IPS-18a (cell line): Measurements from ENCODE around the gene CNKSR2.

ENCODE experiments used
- H3K27ac ChIP-seq: one replicate; pipeline ENCODE4 v1.5.1; 2013; ENCODE audit warnings: low read length
- H3K27me3 ChIP-seq: one replicate; pipeline ENCODE4 v1.6.1; 2013; ENCODE audit warnings: mild to moderate bottlenecking, low read length; ENCODE audit not compliant: control insufficient read depth, insufficient read depth
- H3K36me3 ChIP-seq: one replicate; pipeline ENCODE4 v1.6.1; 2013; ENCODE audit warnings: low read depth, low read length; ENCODE audit not compliant: control insufficient read depth
- H3K4me1 ChIP-seq: one replicate; pipeline ENCODE4 v1.6.1; 2013; ENCODE audit warnings: low read depth, low read length; ENCODE audit not compliant: control insufficient read depth
- H3K4me3 ChIP-seq: one replicate; pipeline ENCODE4 v1.5.1; 2013; ENCODE audit warnings: low read length
- H3K9ac ChIP-seq: one replicate; pipeline ENCODE4 v1.6.1; 2013; ENCODE audit warnings: mild to moderate bottlenecking, low read length, moderate library complexity
- H3K9me3 ChIP-seq: one replicate; pipeline ENCODE4 v1.6.1; 2013; ENCODE audit warnings: low read depth, low read length; ENCODE audit not compliant: control insufficient read depth

CNKSR2 gene

DNA sequence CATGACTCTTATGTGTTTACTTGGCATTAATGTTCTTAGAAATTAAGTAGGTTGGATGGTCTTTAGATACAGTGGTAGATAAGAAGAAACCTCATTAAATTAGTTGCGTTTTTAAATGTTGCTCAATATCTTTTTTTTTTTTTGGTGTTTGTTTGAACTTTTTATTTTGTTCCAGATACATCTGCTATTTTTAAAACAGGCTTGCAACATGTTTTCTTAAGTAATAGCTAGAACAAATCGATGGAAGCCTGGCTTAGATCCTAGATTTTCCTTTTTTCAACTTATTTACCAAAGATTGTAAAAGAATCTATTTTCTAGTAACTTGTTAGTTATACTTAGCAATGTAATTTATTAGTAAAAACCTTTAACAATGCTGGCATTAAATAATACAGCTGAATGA, 9.3 kb downstream of the CNKSR2 start:
- H3K4me1 ChIP-seq = no peaks in the 10 kb centered on the region
- peaks cover 36% of the 10 kb centered on the region for H3K9me3 ChIP-seq
- no peak overlapping the region for H3K4me3 ChIP-seq
- no peak overlapping the region for H3K27ac ChIP-seq
- H3K36me3 ChIP-seq = no peaks in the 10 kb centered on the region
- H3K9ac ChIP-seq = no peak overlapping the region
- H3K27me3 ChIP-seq = no peaks in the 10 kb centered on the region

DNA sequence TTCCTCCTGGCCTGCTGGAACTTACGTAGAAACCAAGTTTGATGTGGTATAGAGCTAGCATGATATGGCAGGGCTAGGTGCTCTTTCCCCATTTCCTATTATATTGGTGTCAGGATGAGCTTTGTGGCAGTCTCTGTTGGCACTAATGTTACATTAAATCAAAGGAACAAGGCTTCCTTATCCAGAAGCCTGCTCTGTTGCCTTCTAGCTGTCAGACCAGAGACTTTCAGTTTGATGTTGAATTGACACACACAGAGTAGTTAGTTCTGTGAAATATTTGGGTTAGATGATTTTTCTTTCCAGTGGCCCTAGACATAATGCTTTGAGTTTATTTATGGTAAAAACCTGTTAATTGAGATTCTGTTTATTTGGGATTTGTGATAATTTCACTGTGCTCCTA, 10.0 kb downstream of the CNKSR2 start:
- Histone ChIP-seq H3K9ac (no peak overlapping the region), H3K4me1 (no peaks in the 10 kb centered on the region), H3K27me3 (no peaks in the 10 kb centered on the region), H3K9me3 (peaks cover 41% of the 10 kb centered on the region), H3K36me3 (no peaks in the 10 kb centered on the region), H3K27ac (no peak overlapping the region), H3K4me3 (no peak overlapping the region)

DNA sequence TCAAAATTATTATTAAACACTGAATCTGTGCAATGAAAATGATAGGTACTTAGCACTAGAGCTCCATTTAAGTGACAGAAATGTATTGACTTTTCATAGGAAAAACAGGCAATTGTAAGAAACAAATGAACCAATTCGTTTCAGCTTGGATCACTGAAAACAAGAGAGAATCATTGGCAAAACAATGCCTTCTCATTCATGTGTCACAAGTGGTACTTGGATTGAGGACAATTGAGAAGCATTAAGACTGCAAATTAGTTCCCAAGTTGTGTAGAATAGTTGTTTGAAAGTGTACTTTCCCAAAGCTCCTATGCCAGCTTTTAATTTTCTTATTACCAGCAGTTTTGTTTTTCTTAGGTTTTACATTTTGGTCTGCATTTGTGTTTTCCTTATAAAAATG, 20.6 kb downstream of the CNKSR2 start:
- Histone ChIP-seq H3K36me3 (no peaks in the 10 kb centered on the region), H3K27ac (no peak overlapping the region), H3K9ac (no peak overlapping the region), H3K9me3 (peaks cover 42% of the 10 kb centered on the region), H3K4me1 (peaks cover 10% of the 10 kb centered on the region), H3K27me3 (no peaks in the 10 kb centered on the region), H3K4me3 (no peak overlapping the region)

DNA sequence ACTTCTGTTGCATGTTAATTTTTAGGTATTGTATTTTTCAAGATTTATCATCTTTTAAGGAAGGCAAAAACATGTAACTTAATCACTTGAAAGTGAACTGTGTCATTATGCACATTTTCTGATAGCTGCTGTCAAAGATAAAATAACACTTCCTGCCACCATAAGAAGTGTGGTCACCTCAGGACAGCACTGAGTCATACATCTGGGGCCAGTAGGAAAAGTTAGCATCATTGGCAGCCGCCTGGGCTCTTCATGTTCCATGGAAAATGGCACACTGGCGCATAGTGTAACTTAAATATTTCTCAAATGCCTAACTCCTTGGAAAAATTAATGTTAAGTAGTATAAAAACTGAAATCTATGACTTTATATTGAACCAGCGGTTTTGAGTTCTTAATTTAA, 24.2 kb downstream of the CNKSR2 start:
- Histone ChIP-seq H3K36me3 (no peaks in the 10 kb centered on the region), H3K4me3 (no peak overlapping the region), H3K27me3 (no peaks in the 10 kb centered on the region), H3K9me3 (peaks cover 25% of the 10 kb centered on the region), H3K27ac (no peak overlapping the region), H3K9ac (no peak overlapping the region), H3K4me1 (peaks cover 10% of the 10 kb centered on the region)

DNA sequence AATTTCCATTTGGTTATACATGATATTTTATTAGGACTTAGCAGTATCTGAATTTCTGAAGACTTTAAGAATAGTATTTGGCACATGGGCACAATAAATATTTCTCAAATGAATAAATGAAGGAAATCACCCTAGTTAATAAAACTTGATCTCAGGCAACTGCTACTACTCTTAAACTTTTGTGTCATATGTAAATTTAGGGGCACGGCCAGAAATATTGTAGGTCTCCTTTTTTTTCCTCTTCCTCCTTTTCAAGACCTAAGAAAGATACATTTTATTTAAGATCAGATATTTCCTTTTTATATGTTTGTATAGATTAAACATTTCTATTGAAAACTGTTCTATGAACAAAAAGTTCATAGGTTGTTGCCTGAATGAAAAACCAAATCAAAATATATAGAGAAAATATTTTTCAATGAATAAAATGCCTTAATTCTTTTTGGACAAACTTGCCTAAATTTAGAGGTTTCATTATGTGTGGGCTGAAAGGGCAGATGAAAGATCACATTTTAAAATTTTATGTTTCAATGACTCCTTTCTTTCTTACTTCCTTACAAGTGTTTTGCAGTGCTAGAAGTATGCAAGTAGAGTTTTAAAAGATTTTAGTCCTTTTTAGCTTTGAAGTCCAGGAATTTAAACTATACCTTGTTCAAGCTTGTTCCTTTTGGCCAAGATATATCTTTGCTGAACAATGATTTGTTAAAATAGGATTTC, 26.3 kb downstream of the CNKSR2 start:
- Histone ChIP-seq H3K27me3 (no peaks in the 10 kb centered on the region), H3K9ac (no peak overlapping the region), H3K36me3 (no peaks in the 10 kb centered on the region), H3K27ac (no peak overlapping the region), H3K4me3 (no peak overlapping the region), H3K4me1 (peaks cover 2% of the 10 kb centered on the region), H3K9me3 (peaks cover 18% of the 10 kb centered on the region)

DNA sequence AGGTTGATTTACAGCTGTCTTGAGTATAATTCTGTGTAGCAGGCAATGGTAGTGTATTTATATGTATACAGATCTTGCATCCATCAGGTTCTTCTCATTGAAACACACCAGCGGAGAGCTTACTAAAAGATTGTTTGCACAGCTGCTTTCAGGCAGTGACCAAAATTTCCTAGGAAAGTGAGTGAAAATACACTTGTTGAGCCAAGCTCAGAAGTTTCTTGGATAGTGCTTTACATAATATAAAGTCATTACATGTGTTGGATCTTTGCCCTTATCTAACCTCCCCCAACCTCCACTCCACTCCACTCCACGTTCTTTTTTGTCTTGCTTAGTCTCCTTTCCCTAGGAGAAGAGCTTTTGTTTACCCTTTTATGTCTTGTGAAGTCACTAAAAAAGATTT, 34.1 kb downstream of the CNKSR2 start:
- H3K36me3 ChIP-seq = no peaks in the 10 kb centered on the region
- H3K27ac ChIP-seq = no peak overlapping the region
- peaks cover 5% of the 10 kb centered on the region for H3K4me1 ChIP-seq
- no peaks in the 10 kb centered on the region for H3K27me3 ChIP-seq
- peaks cover 9% of the 10 kb centered on the region for H3K9me3 ChIP-seq
- no peak overlapping the region for H3K4me3 ChIP-seq
- H3K9ac ChIP-seq = no peak overlapping the region

DNA sequence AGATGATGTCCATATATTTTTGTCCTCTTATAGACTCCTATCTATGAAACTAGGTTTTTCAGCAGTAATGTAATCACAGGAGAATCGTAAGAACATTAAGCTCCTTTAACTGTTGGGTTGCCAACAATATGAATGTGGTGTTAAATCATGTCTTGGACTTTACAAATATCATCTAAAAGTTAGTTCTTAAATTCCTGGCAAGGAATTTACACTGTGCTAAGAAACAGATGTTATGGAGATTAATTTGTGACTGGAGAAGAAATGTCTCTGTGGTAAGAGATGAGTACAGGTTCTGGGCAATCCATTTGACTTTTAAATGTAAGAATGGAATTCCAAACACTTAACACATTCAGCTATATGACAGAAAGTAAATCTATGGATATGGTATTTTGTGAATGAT, 34.6 kb downstream of the CNKSR2 start:
- Histone ChIP-seq H3K9me3 (peaks cover 9% of the 10 kb centered on the region), H3K36me3 (no peaks in the 10 kb centered on the region), H3K9ac (no peak overlapping the region), H3K27ac (no peak overlapping the region), H3K4me1 (peaks cover 5% of the 10 kb centered on the region), H3K4me3 (no peak overlapping the region), H3K27me3 (no peaks in the 10 kb centered on the region)

DNA sequence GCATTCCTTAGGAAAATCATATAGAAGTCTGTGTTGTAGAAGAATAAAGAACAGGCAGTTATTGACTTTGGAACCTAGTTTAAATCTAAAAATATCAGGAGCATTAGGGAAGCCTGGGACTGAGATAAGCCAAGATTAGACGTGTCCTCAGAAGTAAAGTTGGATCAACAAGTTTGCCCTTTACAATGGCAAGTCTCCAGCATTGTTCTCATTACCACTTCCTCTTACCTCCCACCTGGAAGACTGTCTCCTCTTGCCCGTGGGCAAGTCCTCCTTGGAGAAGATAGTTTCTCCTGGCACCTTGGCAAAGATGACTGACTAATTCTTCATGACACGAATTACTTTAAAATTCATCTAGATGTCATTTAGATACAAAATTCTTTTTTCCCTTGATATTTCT, 37.8 kb downstream of the CNKSR2 start:
- H3K4me1 ChIP-seq = peaks cover 5% of the 10 kb centered on the region
- H3K9ac ChIP-seq = no peak overlapping the region
- H3K9me3 ChIP-seq = peaks cover 9% of the 10 kb centered on the region

DNA sequence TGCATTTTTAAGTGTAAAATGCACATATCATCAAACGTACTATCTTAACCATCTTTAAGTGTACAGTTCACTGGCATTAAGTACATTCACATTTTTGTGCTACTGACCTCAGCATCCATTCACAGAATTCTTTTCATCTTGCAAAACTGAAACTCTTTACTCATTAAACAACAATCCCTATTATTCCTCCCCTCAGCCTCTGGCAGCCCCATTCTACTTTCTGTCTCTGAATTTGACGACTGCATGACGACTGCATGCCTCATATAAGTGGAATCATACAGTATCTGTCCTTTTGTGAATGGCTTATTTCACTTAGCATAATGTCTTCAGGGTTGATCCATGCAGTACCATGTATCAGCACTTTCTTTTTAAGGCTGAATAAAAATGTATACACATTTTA, 38.7 kb downstream of the CNKSR2 start:
- Histone ChIP-seq H3K4me1 (peaks cover 5% of the 10 kb centered on the region), H3K9ac (no peak overlapping the region), H3K4me3 (no peak overlapping the region), H3K36me3 (no peaks in the 10 kb centered on the region), H3K27me3 (no peaks in the 10 kb centered on the region), H3K27ac (no peak overlapping the region), H3K9me3 (peaks cover 11% of the 10 kb centered on the region)

More for the DNA sequence above, 37.8 kb downstream of the CNKSR2 start:
- Histone ChIP-seq H3K36me3 (no peaks in the 10 kb centered on the region), H3K27ac (no peak overlapping the region), H3K27me3 (no peaks in the 10 kb centered on the region), H3K4me3 (no peak overlapping the region)

DNA sequence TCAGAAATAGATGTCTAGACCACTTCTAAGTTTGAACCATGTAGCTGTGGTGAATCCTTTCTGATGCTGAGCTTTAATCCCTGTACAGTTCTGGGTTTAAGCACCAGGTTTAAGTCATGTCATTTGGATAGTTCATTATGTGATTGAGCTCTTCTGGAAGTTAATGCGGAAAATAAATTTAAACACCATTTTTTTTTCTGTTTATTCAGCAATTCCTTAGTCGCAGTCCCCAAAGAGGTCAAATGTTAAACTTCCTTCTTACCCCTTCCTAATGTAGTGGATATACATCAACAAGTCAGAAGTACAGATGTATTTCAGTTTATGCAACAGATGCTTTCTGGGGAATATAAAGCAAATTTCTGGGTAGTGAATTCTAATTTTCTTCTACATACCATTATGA, 52.9 kb downstream of the CNKSR2 start:
- no peak overlapping the region for H3K27ac ChIP-seq
- peaks cover 5% of the 10 kb centered on the region for H3K36me3 ChIP-seq
- no peak overlapping the region for H3K4me3 ChIP-seq
- no peaks in the 10 kb centered on the region for H3K27me3 ChIP-seq
- H3K9ac ChIP-seq = no peak overlapping the region
- H3K9me3 ChIP-seq = peaks cover 19% of the 10 kb centered on the region
- no peaks in the 10 kb centered on the region for H3K4me1 ChIP-seq

DNA sequence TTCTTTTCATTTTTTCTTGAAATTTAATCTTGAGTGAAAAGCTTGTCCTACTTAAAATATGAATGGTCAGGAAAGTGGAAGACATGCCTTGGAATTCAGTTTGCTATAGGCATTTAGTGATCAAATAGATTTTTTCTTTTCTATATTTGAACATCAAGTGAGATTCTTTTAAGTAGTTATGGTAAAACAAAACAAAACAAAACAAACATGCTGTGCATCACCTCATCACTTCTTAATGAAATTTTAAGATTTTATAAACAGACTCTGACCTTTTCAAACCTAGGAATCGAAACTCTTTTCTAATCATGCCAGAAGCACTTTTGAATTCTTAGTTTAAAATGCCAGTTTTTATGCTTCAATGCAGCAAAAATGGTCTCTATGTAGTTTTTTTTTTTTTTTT, 62.8 kb downstream of the CNKSR2 start:
- no peak overlapping the region for H3K27ac ChIP-seq

DNA sequence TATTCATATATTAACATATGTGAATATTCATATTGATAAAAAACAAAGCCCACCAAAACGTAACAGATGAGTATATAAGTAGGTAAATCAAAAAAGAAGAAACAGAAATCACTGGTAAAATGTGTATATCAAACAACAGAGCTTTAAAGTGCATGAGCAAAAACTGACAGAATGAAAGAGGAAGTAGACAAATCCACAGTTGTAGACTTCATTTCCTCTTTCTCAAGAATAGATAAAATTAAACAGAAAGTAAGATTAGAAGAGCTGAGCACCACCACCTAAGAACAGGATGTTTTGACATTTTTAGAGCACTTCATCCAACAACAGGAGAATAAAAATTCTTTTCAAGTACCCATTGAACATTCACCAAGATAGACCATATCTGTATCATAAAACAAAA, 64.6 kb downstream of the CNKSR2 start:
- peaks cover 13% of the 10 kb centered on the region for H3K9me3 ChIP-seq
- no peak overlapping the region for H3K9ac ChIP-seq
- H3K27me3 ChIP-seq = no peaks in the 10 kb centered on the region
- no peak overlapping the region for H3K27ac ChIP-seq
- H3K36me3 ChIP-seq = no peaks in the 10 kb centered on the region
- peaks cover 13% of the 10 kb centered on the region for H3K4me1 ChIP-seq
- no peak overlapping the region for H3K4me3 ChIP-seq

More for the DNA sequence above, 62.8 kb downstream of the CNKSR2 start:
- Histone ChIP-seq H3K9me3 (peaks cover 13% of the 10 kb centered on the region), H3K36me3 (no peaks in the 10 kb centered on the region), H3K9ac (no peak overlapping the region), H3K4me1 (peaks cover 13% of the 10 kb centered on the region), H3K27me3 (no peaks in the 10 kb centered on the region), H3K4me3 (no peak overlapping the region)
